ENCODE data around the gene TLE5.

- TF ChIP-seq CTCF (IDR thresholded peaks at IDR 0.05): no peak
- no peak for TF ChIP-seq POLR2A (IDR thresholded peaks at IDR 0.05)
These were observed 8.5 kb downstream of the TLE5 start for GRCh38 chr19:3053780-3054179.
